Chondrocyte (in vitro differentiated cells): ENCODE data around the gene MYH11. TPM values are rescaled to one million over a fixed set of nuclear protein-coding genes. Genes with fewer than 3 reads are reported as not detected.

Experiments
- DNase-seq: peaks from one replicate; pipeline ENCODE4 v3.0.0; 2021; ENCODE audit warnings: mixed read lengths, low spot score
- H3K27ac Mint-ChIP-seq: one replicate; pipeline ENCODE4 v1.8.0; 2021; ENCODE audit warnings: mild to moderate bottlenecking, moderate library complexity, mixed read lengths; ENCODE audit not compliant: unreplicated experiment
- H3K27me3 Mint-ChIP-seq: 2 replicates; pipeline ENCODE4 v1.8.0; 2021; ENCODE audit warnings: low read depth, mixed read lengths
- H3K36me3 Mint-ChIP-seq: 2 replicates; pipeline ENCODE4 v1.8.0; 2021; ENCODE audit warnings: low read depth, mixed read lengths
- H3K4me1 Mint-ChIP-seq: 2 replicates; pipeline ENCODE4 v1.8.0; 2021; ENCODE audit warnings: low read depth, mild to moderate bottlenecking, mixed read lengths
- H3K4me3 Mint-ChIP-seq: one replicate; pipeline ENCODE4 v1.8.0; 2021; ENCODE audit warnings: mild to moderate bottlenecking, moderate library complexity, mixed read lengths; ENCODE audit not compliant: unreplicated experiment
- H3K9me3 Mint-ChIP-seq: 2 replicates; pipeline ENCODE4 v1.8.0; 2021; ENCODE audit warnings: low read depth, mixed read lengths
- CTCF ChIP-seq: fragments of 200-600 bp; sonication (generic); IDR thresholded peaks from 2 replicates; pipeline ENCODE4 v1.5.0; 2021; ENCODE audit warnings: antibody characterized with exemption, mild to moderate bottlenecking, moderate library complexity
- long read RNA-seq: library from polyadenylated mRNA; stranded (forward); transcript quantifications from one replicate; pipeline ENCODE4 v2.0.0, GENCODE V29; 2021
- total RNA-seq: library from RNA; stranded (reverse); gene quantifications from 3 replicates; pipeline ENCODE4 v1.2.1, GENCODE V29; 2021

MYH11 gene
- 4.8 to 58.3 TPM (median 57.8 TPM) in 3 replicates for total RNA-seq
- long read RNA-seq, full-length matches to known transcripts: 49 of 81 reads
- long read RNA-seq, partial matches to known transcripts: 23 of 81 reads
- long read RNA-seq, other reads (novel, unspliced or antisense): 9 of 81 reads

GRCh38 chr16:15856901-15857698, at the start of gene MYH11:
TSS of gene MYH11 (minus strand) at chr16:15857028. CDS start at chr16:15838252, 18,776 bp downstream.
- TF ChIP-seq CTCF: no peak
- Mint-ChIP-seq H3K36me3 (no peaks in the 10 kb centered on the region), H3K27me3 (peaks cover 3% of the 10 kb centered on the region), H3K4me1 (peaks cover 16% of the 10 kb centered on the region), H3K27ac (peak within 1 kb of the TSS; percentile 81), H3K9me3 (no peaks in the 10 kb centered on the region), H3K4me3 (peak within 1 kb of the TSS; percentile 89)
- DNase-seq: no peak

GRCh38 chr16:15906439-15906838, 49.6 kb upstream of the MYH11 start:
- no peak overlapping the region for H3K27ac Mint-ChIP-seq

GRCh38 chr16:15903960-15904359, 47.1 kb upstream of the MYH11 start:
- DNase-seq: no peak
- H3K4me3 Mint-ChIP-seq: no peak overlapping the region
- H3K4me1 Mint-ChIP-seq: peaks cover 7% of the 10 kb centered on the region
- no peaks in the 10 kb centered on the region for H3K27me3 Mint-ChIP-seq
- H3K27ac Mint-ChIP-seq: no peak overlapping the region
- H3K36me3 Mint-ChIP-seq: no peaks in the 10 kb centered on the region
- no peaks in the 10 kb centered on the region for H3K9me3 Mint-ChIP-seq
- TF ChIP-seq CTCF: no peak

More at GRCh38 chr16:15906439-15906838, 49.6 kb upstream of the MYH11 start:
- H3K4me3 Mint-ChIP-seq: no peak overlapping the region
- no peaks in the 10 kb centered on the region for H3K36me3 Mint-ChIP-seq
- no peaks in the 10 kb centered on the region for H3K27me3 Mint-ChIP-seq
- H3K4me1 Mint-ChIP-seq: no peaks in the 10 kb centered on the region
- no peaks in the 10 kb centered on the region for H3K9me3 Mint-ChIP-seq
- peak; percentile 11 for DNase-seq
- TF ChIP-seq CTCF: no peak

GRCh38 chr16:15900901-15901500, 44.2 kb upstream of the MYH11 start:
- Mint-ChIP-seq H3K36me3 (no peaks in the 10 kb centered on the region), H3K27ac (no peak overlapping the region), H3K4me3 (no peak overlapping the region), H3K4me1 (peaks cover 10% of the 10 kb centered on the region), H3K9me3 (no peaks in the 10 kb centered on the region), H3K27me3 (no peaks in the 10 kb centered on the region)
- no peak for DNase-seq
- TF ChIP-seq CTCF: no peak

GRCh38 chr16:15900357-15900756, 43.5 kb upstream of the MYH11 start:
- no peak overlapping the region for H3K4me3 Mint-ChIP-seq
- H3K27ac Mint-ChIP-seq: no peak overlapping the region
- no peaks in the 10 kb centered on the region for H3K36me3 Mint-ChIP-seq

More at GRCh38 chr16:15900357-15900756, 43.5 kb upstream of the MYH11 start:
- H3K27me3 Mint-ChIP-seq: no peaks in the 10 kb centered on the region
- H3K9me3 Mint-ChIP-seq: no peaks in the 10 kb centered on the region
- no peak for DNase-seq
- peaks cover 10% of the 10 kb centered on the region for H3K4me1 Mint-ChIP-seq
- TF ChIP-seq CTCF: no peak
